ENCODE data around the gene DTNBP1.
A peak's percentile ranks its signal among the peaks of the same experiment; 100 is the strongest.

Gene DTNBP1

GRCh38 chr6:15500078-15500740, 162.6 kb downstream of the DTNBP1 start:
- no peak for DNase-seq

- DNase-seq, result no peak
Observed at GRCh38 chr6:15499591-15499990, 163.2 kb downstream of the DTNBP1 start.

- DNase-seq, result no peak
Observed at GRCh38 chr6:15499125-15499524, 163.7 kb downstream of the DTNBP1 start.

DNA sequence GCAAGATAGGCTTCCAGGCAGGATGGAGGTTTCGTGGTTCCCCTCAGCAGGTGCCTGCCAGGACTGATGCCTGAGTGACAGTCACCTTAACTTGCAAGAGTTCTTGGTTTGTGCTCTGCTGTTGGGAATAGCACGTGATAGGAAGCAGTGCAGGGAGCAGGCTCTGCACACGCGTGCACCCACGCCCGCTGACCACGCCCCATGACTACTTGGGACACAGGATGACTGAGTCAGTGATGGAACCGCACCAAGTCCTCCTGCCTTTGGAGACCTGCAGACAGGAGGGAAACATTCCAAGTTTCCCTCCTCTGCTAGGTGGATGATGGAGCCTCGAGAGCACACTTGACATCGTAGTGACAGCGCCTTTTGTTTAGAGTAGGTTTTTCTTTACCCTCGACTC, 164.2 kb downstream of the DTNBP1 start:
- no peak for DNase-seq

DNA sequence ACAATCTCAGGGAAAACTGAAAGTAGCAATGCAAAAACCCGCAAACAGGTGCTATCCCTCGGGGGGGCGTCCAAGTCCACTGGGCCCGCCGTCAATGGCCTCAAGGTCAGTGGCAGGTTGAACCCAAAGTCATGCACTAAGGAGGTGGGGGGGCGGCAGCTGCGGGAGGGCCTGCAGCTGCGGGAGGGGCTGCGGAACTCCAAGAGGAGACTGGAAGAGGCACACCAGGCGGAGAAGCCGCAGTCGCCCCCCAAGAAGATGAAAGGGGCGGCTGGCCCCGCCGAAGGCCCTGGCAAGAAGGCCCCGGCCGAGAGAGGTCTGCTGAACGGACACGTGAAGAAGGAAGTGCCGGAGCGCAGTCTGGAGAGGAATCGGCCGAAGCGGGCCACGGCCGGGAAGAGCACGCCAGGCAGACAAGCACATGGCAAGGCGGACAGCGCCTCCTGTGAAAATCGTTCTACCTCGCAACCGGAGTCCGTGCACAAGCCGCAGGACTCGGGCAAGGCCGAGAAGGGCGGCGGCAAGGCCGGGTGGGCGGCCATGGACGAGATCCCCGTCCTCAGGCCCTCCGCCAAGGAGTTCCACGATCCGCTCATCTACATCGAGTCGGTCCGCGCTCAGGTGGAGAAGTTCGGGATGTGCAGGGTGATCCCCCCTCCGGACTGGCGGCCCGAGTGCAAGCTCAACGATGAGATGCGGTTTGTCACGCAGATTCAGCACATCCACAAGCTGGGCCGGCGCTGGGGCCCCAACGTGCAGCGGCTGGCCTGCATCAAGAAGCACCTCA, 166.3 kb downstream of the DTNBP1 start:
- no peak for DNase-seq

DNA sequence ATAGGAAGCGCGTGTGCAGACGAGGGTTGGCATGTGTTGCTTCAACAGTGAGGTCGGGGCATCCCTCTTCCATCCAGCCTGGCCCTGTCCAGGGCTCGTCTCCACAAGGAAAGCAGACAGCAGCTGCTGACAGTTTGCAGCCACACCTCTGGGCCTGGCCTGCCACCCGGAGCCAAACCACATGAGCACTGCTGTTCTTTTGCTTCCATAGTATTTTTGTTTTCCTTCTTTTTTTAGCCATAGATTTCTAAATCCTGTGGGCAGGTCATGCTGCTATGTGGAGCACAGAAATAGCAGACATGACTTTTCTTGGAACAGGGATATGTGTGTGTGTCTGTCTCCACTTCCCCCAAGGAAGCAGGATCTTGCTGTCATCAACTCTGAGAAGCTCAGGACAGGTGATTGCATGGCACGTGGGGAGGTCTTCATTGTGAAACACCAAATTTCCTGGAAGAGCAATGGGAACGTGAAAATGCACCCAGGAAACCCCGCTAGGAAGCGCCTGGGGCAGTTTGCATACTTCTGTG, 167.4 kb downstream of the DTNBP1 start:
- no peak for DNase-seq

GRCh38 chr6:15493437-15494168, 169.2 kb downstream of the DTNBP1 start:
- no peak for DNase-seq

DNA sequence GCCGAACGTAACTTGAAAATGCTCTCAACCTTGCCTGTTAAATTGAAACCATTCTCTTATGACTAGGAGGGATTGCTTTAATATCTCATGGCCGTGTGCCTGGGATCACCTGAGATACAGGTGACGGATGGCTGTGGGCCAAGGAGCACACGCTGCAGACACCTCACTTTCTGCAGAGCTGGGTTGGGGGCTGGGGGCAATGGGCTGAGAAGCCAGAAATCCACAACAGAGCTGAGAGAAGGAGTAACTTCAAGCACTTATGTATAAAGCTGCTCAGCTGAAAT, 170.9 kb downstream of the DTNBP1 start:
- no peak for DNase-seq

DNA sequence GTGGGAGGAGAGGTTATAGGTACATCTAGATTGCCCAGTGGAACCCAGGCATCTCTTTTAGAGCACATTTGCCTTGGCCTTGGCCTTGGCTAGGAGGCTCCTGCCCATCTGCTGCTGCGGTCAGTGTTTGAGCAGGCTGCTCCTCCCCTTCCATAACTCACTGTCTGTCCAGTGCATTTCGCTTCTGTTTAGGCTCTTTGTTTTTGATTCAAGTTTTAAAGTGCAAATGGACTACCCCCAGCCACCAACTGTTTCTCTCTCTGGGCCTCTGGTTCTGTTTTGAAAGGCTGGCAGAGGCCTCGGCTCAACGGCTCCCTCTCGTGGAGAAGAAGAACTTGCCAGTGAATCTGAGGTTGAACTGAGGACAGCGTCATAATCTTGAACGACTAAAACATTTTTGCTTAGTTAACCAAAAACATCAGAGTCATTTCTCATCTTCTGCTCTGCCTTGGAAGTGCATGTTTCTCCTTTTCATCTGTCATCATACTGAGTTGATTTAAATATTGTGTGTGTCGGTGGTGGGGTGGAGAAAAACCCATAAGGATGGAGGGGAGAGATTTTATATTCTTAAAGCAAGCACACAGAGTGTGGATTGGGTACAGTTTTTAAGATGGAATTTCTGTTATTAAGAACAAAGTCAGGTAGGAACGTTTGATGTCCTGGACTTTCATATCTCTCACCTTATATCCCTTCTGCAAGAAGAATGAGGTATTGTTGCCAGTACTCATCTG, 171.4 kb downstream of the DTNBP1 start:
- DNase-seq, result peak; percentile 82

DNA sequence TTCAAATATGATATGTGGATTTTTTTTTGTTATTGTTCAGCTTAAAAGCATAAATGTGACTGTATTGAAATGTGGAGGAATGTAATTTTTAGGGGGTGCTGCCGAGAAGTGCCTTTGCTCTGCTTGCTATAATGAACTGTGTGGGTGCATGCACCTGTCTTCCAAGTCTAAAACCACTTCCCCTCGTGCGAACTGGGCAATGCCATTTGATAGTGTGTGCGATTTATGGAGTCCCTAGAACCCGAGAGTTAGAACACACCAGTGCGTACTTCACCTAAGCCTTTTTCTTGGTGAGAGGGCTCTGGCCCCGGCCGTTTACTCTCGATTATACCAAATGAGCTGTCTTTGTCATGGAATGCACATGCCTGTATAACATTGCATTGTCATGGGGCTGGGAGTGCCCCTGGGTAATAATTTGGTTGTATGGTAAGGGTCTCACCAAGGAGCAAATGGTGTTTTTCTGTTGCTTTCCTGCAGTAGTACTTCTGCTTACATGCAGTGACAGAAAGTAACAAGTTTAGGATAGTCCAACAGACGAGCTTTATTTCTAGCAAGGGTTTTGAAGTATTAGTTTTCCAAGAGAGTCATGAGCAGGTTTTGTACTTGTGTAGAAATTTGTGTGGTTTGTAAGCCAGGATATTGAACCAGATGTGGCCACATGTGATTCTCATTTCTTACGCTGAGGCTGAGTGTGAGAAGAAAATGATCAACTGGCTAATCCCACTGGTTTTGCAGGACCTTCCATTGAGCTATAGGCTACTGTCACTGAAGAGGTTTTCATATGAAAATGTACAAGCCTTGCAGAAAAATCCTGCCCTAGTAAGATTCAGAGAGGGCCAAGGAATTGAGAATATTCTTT, 172.4 kb downstream of the DTNBP1 start:
- DNase-seq, result no peak

- no peak for DNase-seq
Observed at GRCh38 chr6:15489261-15489962, 173.4 kb downstream of the DTNBP1 start.

GRCh38 chr6:15487262-15487661, 175.6 kb downstream of the DTNBP1 start:
- DNase-seq, result no peak

DNA sequence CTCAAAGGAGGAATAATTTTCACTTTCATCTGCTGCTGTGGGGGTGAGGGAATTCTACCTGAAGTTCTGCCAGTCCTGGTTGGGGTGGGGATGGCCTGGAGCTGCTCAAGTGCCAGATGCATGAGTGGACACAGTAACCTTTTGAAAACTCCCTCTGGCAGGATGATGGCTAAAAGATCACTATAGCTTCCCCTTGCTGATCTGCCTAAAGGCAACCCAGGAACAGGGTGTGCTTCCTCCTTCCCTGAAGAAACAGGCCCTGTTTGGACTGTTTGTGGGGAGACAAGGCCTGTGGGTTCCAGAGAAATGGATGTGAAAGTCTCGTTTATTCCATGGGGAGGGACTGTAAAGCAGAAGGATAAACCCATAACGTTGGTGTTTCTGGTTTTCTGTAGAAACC, 176.9 kb downstream of the DTNBP1 start:
- no peak for DNase-seq

GRCh38 chr6:15484821-15485220, 178.0 kb downstream of the DTNBP1 start:
- DNase-seq, result no peak

DNA sequence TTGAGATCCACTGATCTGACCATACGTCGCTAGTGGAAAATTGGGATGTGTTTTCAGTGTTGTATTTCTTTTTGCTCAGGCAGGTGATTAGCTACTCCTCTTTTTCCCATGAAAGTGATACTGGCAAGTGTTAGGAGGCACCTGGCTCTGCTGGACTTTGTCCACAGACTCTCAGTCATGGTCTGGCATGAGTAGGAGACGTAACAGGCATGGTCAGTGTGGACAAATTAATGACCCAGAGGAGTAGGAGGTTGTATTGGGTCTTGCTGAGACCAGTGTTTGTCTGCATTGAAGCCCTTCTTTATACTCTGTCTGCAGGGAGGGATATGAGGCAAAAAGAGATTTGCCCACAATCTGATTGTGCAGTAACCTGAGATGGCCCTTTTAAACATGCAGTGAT, 178.7 kb downstream of the DTNBP1 start:
- no peak for DNase-seq

GRCh38 chr6:15483060-15483459, 179.8 kb downstream of the DTNBP1 start:
- no peak for DNase-seq

GRCh38 chr6:15481390-15482291, 181.2 kb downstream of the DTNBP1 start:
- DNase-seq, result peak; percentile 36

GRCh38 chr6:15480525-15480924, 182.3 kb downstream of the DTNBP1 start:
- DNase-seq, result no peak

DNA sequence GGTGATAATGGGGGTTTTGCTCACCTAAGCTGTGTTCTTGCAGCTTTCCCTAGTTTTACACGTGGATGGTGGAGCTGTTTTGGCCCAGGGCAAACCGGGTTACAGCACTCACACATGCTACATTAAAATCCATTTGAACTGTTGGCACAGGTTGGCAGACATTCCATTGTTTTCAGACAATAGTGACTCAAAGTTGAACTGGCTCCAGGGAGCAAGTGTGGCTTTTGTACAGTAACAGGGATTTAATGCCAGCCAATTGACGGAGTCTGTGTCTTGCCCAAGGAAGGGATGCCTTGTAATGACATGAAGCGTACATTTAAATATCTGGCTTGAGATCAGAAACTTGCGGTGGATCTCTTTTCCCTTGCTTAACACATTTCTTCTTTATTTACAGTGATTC, 183.1 kb downstream of the DTNBP1 start:
- no peak for DNase-seq

DNA sequence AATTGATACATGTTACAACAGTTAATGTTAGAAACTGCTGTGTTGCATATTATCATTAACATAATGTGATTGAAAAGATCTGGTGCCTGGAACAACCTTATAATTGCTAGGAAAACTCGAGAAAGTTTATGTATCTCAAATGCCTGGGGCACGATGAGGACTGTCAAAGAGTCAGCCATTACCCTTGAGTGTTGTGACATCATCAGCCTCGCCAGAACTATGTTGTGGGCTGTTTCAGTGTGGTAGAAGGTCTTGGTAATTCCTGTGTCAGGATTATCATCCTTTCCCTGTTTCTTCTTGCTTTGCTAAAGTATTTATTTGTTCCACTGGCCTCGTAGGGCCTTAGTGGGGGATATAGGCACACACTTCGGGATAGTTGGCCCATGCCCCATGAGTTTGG, 185.1 kb downstream of the DTNBP1 start:
- no peak for DNase-seq

Data from stimulated activated CD4-positive, alpha-beta T cell treated with anti-CD3 and anti-CD28 coated beads, Interleukin-4, amount 100 ng/mL, for 24 hours (primary cell).